Measurements from ENCODE around the gene SNCG.

SNCG gene

DNA sequence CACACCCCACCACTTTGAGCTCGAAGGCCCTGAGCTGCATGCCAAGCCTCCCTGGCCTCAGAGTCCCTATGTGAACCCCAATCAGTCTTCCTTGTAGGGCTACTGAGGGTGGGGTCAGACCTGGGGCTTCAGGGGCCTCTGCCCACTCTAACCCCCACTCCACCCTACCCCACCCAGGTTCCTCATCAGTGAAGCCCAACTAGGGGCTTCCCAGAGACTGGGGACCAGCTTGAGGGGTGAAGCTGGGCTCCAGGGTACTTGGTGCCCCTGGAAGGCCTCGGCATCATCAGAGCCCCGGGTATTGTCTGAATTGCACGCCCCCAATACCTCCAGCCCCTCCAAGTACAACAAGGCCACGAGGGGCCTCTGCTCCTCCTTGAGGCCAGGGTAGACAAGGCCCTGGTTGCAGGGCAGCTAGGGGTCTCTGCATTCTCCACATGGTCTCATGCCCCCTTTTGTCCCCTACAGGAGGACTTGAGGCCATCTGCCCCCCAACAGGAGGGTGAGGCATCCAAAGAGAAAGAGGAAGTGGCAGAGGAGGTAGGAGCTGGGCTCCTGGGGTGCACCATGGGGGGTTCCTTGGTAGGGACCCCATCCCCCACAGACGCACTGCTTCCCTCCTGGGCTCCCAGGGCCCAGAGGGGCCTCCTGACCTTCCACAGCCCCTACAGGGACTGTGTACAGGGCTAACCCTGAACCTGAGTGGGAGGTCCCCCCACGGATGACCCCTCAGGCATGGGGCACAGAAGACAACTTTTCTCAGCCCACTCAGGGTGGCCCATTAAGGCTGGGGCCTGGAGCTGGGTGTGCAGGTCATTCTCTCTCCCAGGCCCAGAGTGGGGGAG, 4.0 kb downstream of the SNCG start:
- Mint-ChIP-seq H3K9me3 (no peaks in the 10 kb centered on the region), H3K4me3 (no peak overlapping the region), H3K4me1 (ENCODE audit: low read depth) (peaks cover 21% of the 10 kb centered on the region), H3K36me3 (ENCODE audit: low read depth) (no peaks in the 10 kb centered on the region), H3K27me3 (no peaks in the 10 kb centered on the region), H3K27ac (no peak overlapping the region)
- peak; percentile 24 for DNase-seq

DNA sequence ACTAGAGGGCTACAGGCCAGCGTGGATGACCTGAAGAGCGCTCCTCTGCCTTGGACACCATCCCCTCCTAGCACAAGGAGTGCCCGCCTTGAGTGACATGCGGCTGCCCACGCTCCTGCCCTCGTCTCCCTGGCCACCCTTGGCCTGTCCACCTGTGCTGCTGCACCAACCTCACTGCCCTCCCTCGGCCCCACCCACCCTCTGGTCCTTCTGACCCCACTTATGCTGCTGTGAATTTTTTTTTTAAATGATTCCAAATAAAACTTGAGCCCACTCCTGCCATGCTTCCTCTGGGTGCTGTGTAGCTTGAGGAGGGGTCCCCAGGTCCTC, 4.5 kb downstream of the SNCG start:
- H3K36me3 Mint-ChIP-seq (ENCODE audit: low read depth) = no peaks in the 10 kb centered on the region
- no peak overlapping the region for H3K27ac Mint-ChIP-seq
- no peaks in the 10 kb centered on the region for H3K9me3 Mint-ChIP-seq
- no peaks in the 10 kb centered on the region for H3K27me3 Mint-ChIP-seq
- H3K4me1 Mint-ChIP-seq (ENCODE audit: low read depth) = peaks cover 21% of the 10 kb centered on the region
- H3K4me3 Mint-ChIP-seq = no peak overlapping the region
- DNase-seq = no peak

DNA sequence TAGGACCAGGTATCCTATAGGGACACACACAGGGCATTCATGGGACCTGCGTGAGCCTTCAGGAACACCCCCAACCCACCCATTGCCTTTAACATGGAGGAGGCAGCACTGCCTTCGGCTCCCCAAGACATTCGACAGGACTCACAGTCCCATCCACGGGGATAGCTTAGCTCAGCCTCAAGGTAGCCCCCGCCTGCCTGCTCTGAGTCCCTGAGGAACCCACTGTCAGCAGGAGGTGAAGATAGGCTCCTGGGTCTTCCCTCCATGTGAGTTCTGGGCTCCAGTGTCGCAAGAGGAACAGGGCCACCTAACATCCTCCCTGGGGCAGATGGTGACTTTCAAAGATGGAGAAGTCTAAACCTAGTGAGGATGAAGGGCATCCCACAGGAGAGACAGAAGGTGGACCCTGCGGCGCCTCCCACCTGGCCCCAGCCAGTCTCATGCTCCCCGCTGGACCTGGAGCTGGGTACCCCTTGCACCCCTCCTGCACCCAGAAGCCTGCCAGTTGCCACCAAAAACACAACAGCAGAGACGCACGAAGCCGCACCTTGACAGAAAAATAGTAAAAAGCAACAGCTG, 5.0 kb downstream of the SNCG start:
- Mint-ChIP-seq H3K9me3 (no peaks in the 10 kb centered on the region), H3K27ac (no peak overlapping the region), H3K4me3 (no peak overlapping the region), H3K36me3 (ENCODE audit: low read depth) (no peaks in the 10 kb centered on the region), H3K27me3 (no peaks in the 10 kb centered on the region), H3K4me1 (ENCODE audit: low read depth) (peaks cover 23% of the 10 kb centered on the region)
- DNase-seq = peak; percentile 24

DNA sequence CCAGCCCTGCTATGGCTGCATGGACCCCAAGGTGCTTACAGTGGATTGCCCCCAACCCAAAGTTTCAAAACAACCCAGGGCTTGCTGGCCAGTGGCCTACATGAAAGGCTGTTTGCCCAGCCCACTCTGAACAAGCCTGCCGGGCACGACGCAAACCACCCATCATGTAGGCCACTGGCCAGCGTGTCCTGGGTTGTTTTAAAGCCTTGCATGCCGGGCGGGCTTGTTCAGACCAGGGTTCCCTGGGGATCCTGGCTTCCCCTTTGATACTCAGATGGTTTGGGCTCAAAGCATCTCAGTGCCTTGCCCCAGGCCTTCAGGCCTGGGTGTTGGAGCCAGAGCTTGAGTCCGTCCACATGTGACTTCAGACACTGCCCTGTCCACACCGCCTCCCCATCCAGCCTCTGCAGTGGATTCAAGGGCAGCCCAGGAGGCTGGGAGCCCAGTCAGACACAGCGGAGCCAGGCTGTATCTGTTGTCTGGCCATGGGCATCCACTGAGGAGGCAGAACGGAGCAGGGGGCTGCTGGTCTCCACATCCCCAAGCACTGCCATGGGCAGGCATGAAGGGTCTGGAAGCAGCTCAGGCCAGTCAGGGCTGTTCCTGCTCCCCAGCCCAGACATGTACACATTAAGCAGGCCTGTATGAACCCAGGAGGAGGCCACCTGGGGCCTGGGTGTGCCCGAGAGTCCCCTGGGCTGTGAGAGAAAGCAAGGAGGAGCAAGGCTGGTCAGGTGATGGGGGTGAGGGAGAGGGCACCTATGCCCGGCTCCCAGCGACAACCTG, 5.9 kb downstream of the SNCG start:
- Mint-ChIP-seq H3K36me3 (ENCODE audit: low read depth) (no peaks in the 10 kb centered on the region), H3K4me3 (no peak overlapping the region), H3K4me1 (ENCODE audit: low read depth) (peaks cover 29% of the 10 kb centered on the region), H3K27me3 (peaks cover 5% of the 10 kb centered on the region), H3K27ac (no peak overlapping the region), H3K9me3 (no peaks in the 10 kb centered on the region)
- peak; percentile 28 for DNase-seq

DNA sequence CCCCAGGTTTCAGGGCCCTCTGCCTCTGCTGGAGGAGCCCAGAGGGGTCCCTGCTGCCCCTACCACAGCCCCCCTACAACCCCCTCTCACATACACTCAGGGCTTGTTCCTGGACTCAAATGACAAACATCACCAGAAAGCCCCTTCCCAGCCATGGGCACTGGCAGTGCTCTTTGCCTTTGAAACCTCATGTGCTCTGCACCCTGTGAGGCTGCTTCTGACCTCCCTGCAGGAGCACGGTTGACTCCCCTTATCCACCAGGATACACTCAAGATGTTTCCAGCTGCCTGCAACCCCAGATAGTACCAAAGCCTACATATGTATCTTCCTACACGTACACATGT, 6.4 kb downstream of the SNCG start:
- Mint-ChIP-seq H3K27me3 (peaks cover 7% of the 10 kb centered on the region), H3K9me3 (no peaks in the 10 kb centered on the region), H3K4me1 (ENCODE audit: low read depth) (peaks cover 30% of the 10 kb centered on the region), H3K27ac (no peak overlapping the region), H3K36me3 (ENCODE audit: low read depth) (no peaks in the 10 kb centered on the region), H3K4me3 (no peak overlapping the region)
- DNase-seq = peak; percentile 26

DNA sequence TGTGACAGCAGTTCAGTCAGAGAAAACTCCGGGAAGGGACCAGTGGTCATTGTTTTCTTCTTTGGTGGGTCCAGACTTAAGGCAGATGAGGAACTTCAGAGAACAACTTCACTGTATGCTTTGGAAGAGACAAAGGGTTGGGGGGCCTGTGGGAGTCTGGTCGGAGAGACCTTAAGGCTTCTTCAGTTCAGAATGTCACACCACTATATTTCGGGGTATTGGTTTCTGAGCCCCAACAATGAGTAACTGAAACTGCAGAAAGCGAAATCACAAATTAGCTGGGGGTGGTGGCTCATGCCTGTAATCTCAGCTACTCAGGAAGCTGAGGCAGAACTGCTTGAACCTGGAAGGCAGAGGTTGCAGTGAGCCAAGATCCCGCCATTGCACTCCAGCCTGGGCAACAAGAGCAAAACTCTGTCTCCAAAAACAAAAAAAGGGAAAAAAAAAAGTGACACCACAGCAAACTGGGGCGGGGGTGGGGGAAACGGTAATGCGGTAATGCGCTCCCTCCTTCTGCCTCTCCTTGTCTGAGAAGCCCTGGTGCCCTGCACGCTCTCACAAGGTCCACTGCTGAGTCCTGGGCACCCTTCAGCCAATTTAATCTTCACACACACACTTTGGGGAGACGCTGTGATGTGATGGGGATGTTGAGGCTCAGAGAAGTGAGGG, 7.7 kb downstream of the SNCG start:
- Mint-ChIP-seq H3K9me3 (no peaks in the 10 kb centered on the region), H3K27ac (peak overlapping the region; percentile 79), H3K36me3 (ENCODE audit: low read depth) (no peaks in the 10 kb centered on the region), H3K4me1 (ENCODE audit: low read depth) (peaks cover 35% of the 10 kb centered on the region), H3K4me3 (peak overlapping the region; percentile 46), H3K27me3 (peaks cover 7% of the 10 kb centered on the region)
- DNase-seq = no peak

DNA sequence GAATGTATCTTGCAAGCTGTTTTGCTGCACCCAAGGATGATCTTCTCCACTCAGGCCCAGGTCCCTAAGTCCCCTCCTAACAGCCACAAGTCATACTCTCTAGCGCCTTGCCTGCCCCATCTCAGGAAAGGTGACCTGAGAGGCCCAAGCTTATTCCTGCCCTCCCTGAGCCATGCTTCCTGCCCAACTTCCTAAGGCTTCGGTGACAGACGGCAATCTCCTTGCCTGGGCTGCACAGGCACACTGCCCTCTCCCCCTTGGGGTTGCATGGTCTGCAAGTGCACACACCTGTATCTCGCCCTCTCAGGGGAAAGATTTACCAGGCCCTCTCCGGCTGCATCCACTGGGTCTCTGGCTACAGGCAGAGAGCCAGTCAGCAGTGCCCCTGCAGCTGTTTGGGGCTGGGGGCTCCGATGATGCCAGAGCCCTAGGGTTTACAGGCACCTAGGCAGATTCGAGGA, 9.1 kb downstream of the SNCG start:
- Mint-ChIP-seq H3K27me3 (peaks cover 7% of the 10 kb centered on the region), H3K4me1 (ENCODE audit: low read depth) (peaks cover 42% of the 10 kb centered on the region), H3K27ac (no peak overlapping the region), H3K36me3 (ENCODE audit: low read depth) (no peaks in the 10 kb centered on the region), H3K4me3 (no peak overlapping the region), H3K9me3 (no peaks in the 10 kb centered on the region)
- no peak for DNase-seq

DNA sequence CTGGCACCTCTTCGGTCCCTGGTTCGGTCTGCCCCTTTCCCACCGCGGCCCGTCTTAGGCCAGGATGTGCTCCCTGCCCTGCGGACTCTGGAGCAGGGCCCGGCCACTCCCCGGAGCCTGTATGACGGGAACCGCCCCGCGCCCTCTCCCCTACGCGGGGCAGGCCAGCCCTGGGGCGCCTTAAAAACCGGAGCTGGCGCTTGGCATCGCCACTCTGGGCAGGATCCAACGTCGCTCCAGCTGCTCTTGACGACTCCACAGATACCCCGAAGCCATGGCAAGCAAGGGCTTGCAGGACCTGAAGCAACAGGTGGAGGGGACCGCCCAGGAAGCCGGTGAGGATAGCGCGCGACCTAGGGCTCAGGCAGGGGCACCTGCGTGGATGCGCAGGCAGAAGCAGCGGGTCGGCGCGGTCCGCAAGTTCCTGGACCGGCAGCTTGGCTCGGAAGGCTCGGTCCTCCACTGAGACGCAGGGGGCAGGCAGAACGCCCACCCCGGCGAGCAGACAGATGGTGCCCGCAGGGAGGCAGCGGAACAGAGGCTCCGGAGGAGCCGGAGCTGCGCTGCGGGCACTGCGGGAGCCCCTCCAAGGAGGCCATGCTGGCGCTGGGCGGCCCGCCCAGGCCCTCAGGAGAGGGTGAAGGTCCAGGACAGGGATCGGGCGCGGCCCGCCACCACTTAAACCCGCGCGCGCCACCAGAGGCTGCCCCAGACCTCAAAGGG, 10.0 kb downstream of the SNCG start, which contains the start of gene ADIRF:
TSS of gene ADIRF (plus strand) at position 212 of the 723 bp plus-strand sequence. CDS start at position 275, 63 bp downstream.
- no peaks in the 10 kb centered on the region for H3K9me3 Mint-ChIP-seq
- H3K27ac Mint-ChIP-seq = no peak within 1 kb of the TSS
- peaks cover 7% of the 10 kb centered on the region for H3K27me3 Mint-ChIP-seq
- H3K4me3 Mint-ChIP-seq = peak within 1 kb of the TSS; percentile 23
- DNase-seq = peak; percentile 52
- peaks cover 44% of the 10 kb centered on the region for H3K4me1 Mint-ChIP-seq (ENCODE audit: low read depth)
- no peaks in the 10 kb centered on the region for H3K36me3 Mint-ChIP-seq (ENCODE audit: low read depth)

DNA sequence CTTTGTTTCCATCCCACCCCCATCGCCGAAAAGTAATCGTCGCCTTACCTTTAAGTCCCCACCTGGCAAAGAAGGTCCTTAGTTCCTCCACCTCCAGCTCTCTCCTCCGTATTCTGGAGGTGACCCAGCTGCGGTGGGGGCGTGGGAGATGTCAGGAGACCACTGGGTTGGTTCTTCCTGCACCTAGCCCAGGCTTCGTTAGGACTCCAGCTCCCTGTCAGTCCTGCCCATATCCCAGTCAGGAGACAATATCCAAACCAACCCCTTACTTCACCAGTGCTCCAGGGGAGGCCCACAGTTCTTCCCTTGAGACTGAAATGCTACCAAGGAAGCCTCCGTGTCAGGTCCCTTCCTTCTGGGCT, 10.6 kb downstream of the SNCG start:
- Mint-ChIP-seq H3K9me3 (no peaks in the 10 kb centered on the region), H3K4me1 (ENCODE audit: low read depth) (peaks cover 44% of the 10 kb centered on the region), H3K27me3 (peaks cover 7% of the 10 kb centered on the region), H3K27ac (no peak overlapping the region), H3K36me3 (ENCODE audit: low read depth) (no peaks in the 10 kb centered on the region), H3K4me3 (peak overlapping the region; percentile 23)
- DNase-seq = no peak

DNA sequence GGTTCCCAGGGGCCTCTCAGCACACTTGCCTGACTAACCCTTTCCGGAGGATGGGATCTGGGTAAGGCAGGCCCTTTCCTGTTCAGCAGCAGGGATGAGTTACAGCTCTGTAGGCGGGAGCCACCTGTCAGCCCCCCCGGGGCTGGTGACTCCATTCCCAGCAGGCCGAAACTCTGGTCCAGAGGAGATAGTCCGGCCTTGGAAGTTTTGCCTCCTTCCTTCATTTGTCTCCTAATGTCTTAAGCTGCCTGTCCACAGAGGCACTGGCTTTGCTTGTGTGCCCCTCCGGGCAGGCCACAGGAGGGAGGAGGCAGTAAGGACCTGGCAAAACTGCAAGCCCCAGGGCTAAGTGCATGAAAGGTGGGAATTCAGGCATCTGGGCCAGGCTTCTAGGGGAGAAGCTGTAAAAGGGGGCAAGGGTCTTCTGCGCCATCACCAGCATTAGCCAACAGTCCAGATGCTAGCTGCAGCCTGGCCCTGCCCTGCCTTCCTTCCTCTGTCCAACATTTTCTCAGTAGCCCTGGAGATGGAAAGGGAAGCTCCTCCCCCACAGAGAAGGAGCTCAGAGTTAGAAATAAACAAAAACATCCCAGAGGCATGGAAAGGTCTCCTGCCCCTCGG, 11.1 kb downstream of the SNCG start:
- H3K27ac Mint-ChIP-seq = no peak overlapping the region
- no peak for DNase-seq
- H3K9me3 Mint-ChIP-seq = no peaks in the 10 kb centered on the region
- H3K27me3 Mint-ChIP-seq = peaks cover 7% of the 10 kb centered on the region
- H3K36me3 Mint-ChIP-seq (ENCODE audit: low read depth) = no peaks in the 10 kb centered on the region
- H3K4me3 Mint-ChIP-seq = no peak overlapping the region
- peaks cover 44% of the 10 kb centered on the region for H3K4me1 Mint-ChIP-seq (ENCODE audit: low read depth)

DNA sequence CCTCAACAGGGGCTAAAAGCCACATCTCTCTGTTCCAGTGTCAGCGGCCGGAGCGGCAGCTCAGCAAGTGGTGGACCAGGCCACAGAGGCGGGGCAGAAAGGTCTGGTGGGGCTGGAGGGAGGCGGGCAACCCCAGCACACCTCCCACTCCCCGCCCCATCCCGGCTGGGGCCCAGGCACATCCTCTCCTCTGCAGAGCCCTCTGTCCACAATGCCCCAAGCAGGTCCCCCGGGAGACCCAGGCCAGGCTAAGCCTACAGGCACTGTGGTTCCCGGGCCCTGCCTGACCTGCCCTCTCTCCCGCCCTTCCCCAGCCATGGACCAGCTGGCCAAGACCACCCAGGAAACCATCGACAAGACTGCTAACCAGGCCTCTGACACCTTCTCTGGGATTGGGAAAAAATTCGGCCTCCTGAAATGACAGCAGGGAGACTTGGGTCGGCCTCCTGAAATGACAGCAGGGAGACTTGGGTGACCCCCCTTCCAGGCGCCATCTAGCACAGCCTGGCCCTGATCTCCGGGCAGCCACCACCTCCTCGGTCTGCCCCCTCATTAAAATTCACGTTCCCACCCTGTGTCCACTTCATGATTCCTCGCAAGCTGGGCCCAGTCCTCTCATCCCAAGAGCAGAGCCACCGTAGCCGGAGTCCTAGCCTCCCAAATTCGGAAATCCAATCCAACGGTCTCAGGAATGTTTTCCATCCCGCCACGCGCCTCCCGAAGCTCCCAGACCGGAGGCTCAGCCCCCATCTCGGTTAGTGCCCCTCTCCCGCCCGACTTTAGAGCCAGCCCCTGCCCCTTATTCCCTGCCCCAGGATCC, 12.0 kb downstream of the SNCG start:
- peak overlapping the region; percentile 80 for H3K27ac Mint-ChIP-seq
- H3K9me3 Mint-ChIP-seq = no peaks in the 10 kb centered on the region
- H3K4me1 Mint-ChIP-seq (ENCODE audit: low read depth) = peaks cover 42% of the 10 kb centered on the region
- H3K4me3 Mint-ChIP-seq = peak overlapping the region; percentile 72
- peaks cover 7% of the 10 kb centered on the region for H3K27me3 Mint-ChIP-seq
- H3K36me3 Mint-ChIP-seq (ENCODE audit: low read depth) = no peaks in the 10 kb centered on the region
- DNase-seq = no peak

DNA sequence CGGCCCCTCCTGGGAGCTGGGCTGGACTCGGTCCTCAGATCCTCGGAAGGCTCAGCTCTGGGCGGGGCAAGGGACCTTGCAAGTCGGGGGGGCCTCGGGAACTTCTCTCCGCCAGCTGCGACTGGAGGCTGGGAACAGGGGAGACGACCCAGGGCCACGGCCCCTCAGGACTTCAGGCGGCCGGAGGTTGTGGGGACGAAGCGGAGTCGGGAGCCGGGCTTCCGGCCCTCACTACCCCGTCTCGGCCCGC, 12.5 kb downstream of the SNCG start:
- Mint-ChIP-seq H3K27ac (peak overlapping the region; percentile 80), H3K4me3 (peak overlapping the region; percentile 72), H3K27me3 (peaks cover 7% of the 10 kb centered on the region), H3K4me1 (ENCODE audit: low read depth) (peaks cover 38% of the 10 kb centered on the region), H3K9me3 (no peaks in the 10 kb centered on the region), H3K36me3 (ENCODE audit: low read depth) (no peaks in the 10 kb centered on the region)
- DNase-seq = no peak

DNA sequence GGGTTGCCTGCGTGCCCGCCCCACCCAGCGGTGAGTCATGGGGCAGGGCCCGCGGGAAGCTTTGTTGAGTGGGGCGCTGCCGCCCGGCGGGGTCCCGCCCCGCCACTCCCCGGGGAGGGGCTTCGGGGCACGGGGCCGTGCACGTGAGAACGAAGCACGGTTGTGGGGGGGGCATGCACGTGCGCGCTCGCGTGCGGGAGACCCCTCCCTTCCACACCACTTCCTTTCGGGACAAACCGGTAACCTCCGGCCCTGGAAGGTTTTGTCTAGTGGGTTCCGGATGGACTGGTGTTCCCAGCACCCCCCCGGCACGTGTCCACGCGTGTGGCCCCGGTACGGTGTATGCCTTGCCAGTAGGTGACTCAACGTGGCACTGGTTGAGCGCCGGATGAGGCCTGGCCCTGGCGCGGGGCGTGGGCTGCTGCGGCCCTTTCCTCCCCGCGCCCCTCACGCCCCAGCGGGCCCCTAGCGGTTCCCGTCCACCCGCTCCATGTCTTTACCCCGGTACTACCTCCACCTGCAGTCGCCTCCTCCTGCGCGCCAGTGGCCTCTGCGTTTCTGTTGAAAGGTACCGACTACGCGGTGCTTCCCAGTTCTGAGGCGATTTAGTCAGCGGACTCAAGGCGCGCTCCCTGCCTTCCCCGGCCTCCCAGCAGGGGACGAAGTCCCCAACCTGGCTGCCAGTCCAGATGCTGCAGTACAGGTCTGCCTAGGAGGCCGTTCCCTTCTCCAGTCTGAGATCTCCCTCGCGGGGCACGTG, 13.0 kb downstream of the SNCG start:
- Mint-ChIP-seq H3K4me3 (peak overlapping the region; percentile 64), H3K4me1 (ENCODE audit: low read depth) (peaks cover 32% of the 10 kb centered on the region), H3K36me3 (ENCODE audit: low read depth) (no peaks in the 10 kb centered on the region), H3K9me3 (no peaks in the 10 kb centered on the region), H3K27me3 (peaks cover 7% of the 10 kb centered on the region), H3K27ac (peak overlapping the region; percentile 89)
- DNase-seq = peak; percentile 93

Data from activated T-cell treated with anti-CD3 and anti-CD28 coated beads, Interleukin-2, amount 50 U/mL, for 24 hours (primary cell).